Measurements from ENCODE around the gene WDR35. TPM values are rescaled to one million over a fixed set of nuclear protein-coding genes. Genes with fewer than 3 reads are reported as not detected.

WDR35 gene
- total and polyA plus RNA-seq, 4 donors = 0.97 to 3.8 (median 1.6) TPM

DNA sequence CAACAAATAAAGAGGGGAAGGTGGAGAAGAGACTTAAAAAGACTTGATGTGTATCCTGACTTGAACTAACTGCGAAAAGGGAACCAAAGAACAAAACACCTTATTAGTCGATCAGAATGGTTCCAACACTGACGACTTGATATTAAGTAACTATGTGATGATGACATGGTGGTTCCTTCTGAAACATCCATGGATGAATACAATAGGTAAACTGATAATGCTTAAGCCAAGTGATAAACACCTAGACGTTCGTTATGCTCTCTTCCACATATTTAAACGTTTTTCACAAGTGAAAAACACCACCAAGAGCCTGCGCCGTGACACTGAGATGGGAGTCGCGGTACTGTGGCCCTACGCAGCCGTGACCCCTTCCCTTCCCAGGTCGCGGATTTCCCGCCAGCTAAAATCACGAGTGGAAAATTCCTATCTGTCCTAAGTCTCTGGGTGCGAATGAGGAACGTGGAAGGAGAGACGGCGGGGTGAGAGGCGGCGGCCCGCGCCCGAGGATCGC, 88.9 kb downstream of the WDR35 start:
- Histone ChIP-seq H3K4me3 (ENCODE audit: low read depth in 1 of 3, low read length in 3 of 3) (peak overlapping the region; percentile 79 to 99 (median 83)), H3K36me3 (ENCODE audit: control insufficient read depth in 4 of 4, insufficient read depth in 3 of 4, low read depth in 1 of 4, low read length in 3 of 4) (no peaks in the 10 kb centered on the region), H3K27ac (ENCODE audit: low read depth in 1 of 2, low read length in 2 of 2) (peak overlapping the region; percentile 75 to 99), H3K9me3 (ENCODE audit: control insufficient read depth in 4 of 4, low read length in 3 of 4) (no peaks in the 10 kb centered on the region), H3K27me3 (ENCODE audit: control insufficient read depth in 4 of 4, insufficient read depth in 4 of 4, low read length in 3 of 4) (no peaks in the 10 kb centered on the region), H3K4me1 (ENCODE audit: control insufficient read depth in 4 of 4, insufficient read depth in 4 of 4, low read length in 3 of 4) (peaks cover 10 to 37% (median 30%) of the 10 kb centered on the region in 4 donors), H3K9ac (ENCODE audit: low read depth in 1 of 2, low read length in 2 of 2) (peak overlapping the region; percentile 97)
- WGBS = under 1% methylated on average over 26 of the region's 26 CpGs
- no peak for DNase-seq (ENCODE audit: low spot score)
- TF ChIP-seq EGR1 (IDR thresholded peaks at IDR 0.05; ENCODE audit: low read depth in 2 of 2) (no peak), ATF3 (IDR thresholded peaks at IDR 0.05) (peak; percentile 20), HNF4A (conservative IDR thresholded peaks at IDR 0.05) (no peak)

DNA sequence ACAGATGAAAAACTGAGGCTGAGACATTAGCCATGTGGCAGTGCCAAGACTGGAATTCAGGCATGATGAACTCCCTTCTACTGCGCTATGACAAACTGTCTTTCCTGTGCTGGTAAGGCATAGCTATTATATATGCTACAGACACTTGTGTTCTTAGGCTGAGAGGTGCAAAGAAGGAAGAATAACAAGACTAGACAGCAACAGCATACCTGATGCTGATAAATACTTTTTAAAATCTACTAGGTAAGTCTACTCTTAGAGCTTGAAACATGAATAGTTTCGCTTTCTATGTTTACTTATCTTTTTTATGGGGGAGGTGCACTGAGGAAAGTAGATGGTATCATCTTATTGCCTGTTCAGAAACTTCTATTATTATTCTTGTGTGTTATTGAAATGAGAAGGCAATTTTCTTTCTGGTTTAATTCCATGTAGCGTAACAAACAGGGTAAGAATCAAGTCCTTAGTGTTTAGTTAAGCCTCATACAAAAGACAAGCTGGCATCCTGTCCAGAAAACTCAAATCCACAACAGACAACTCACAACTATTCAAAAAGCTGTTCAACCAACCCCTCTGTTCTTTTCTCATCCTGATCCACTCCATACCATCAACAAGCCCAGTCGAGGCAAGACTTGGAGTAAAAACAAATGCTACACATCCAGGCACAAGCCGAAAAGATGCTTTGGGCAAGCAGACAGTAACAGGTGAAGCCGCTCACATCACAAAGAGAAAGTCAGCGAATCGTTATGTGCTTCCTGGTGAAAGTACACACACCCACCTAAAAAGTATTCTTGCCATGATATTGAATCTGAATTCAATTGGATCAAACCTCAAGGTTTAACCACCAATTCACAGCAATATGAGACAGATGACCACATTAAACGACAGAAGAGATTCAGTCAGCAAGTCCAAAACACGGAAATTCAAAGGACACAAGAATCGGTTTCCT, 89.6 kb downstream of the WDR35 start:
- H3K27me3 ChIP-seq (ENCODE audit: control insufficient read depth in 4 of 4, insufficient read depth in 4 of 4, low read length in 3 of 4) = no peaks in the 10 kb centered on the region
- WGBS = 13% methylated on average over 11 of the region's 11 CpGs
- no peaks in the 10 kb centered on the region for H3K9me3 ChIP-seq (ENCODE audit: control insufficient read depth in 4 of 4, low read length in 3 of 4)
- H3K27ac ChIP-seq (ENCODE audit: low read depth in 1 of 2, low read length in 2 of 2) = peak overlapping the region; percentile 75 to 99
- H3K36me3 ChIP-seq (ENCODE audit: control insufficient read depth in 4 of 4, insufficient read depth in 3 of 4, low read depth in 1 of 4, low read length in 3 of 4) = no peaks in the 10 kb centered on the region
- peaks cover 12 to 43% (median 33%) of the 10 kb centered on the region in 4 donors for H3K4me1 ChIP-seq (ENCODE audit: control insufficient read depth in 4 of 4, insufficient read depth in 4 of 4, low read length in 3 of 4)
- TF ChIP-seq SP1 (IDR thresholded peaks at IDR 0.05) = no peak
- TF ChIP-seq, protein P1, sequence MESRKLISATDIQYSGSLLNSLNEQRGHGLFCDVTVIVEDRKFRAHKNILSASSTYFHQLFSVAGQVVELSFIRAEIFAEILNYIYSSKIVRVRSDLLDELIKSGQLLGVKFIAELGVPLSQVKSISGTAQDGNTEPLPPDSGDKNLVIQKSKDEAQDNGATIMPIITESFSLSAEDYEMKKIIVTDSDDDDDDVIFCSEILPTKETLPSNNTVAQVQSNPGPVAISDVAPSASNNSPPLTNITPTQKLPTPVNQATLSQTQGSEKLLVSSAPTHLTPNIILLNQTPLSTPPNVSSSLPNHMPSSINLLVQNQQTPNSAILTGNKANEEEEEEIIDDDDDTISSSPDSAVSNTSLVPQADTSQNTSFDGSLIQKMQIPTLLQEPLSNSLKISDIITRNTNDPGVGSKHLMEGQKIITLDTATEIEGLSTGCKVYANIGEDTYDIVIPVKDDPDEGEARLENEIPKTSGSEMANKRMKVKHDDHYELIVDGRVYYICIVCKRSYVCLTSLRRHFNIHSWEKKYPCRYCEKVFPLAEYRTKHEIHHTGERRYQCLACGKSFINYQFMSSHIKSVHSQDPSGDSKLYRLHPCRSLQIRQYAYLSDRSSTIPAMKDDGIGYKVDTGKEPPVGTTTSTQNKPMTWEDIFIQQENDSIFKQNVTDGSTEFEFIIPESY (IDR thresholded peaks at IDR 0.05) = peak; percentile 55
- no peak for TF ChIP-seq HNF4G (IDR thresholded peaks at IDR 0.05)
- no peak for TF ChIP-seq ATF3 (IDR thresholded peaks at IDR 0.05)
- no peak for TF ChIP-seq TAF1 (conservative IDR thresholded peaks at IDR 0.05)
- TF ChIP-seq, protein P2, sequence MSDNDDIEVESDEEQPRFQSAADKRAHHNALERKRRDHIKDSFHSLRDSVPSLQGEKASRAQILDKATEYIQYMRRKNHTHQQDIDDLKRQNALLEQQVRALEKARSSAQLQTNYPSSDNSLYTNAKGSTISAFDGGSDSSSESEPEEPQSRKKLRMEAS (IDR thresholded peaks at IDR 0.05) = no peak
- TF ChIP-seq FOXA1 (IDR thresholded peaks at IDR 0.05) = peak; percentile 12
- TF ChIP-seq CTCF (IDR thresholded peaks at IDR 0.05; ENCODE audit: low read depth, low read length, missing input control) = no peak
- TF ChIP-seq GABPA (IDR thresholded peaks at IDR 0.05 in 1 of 2, conservative IDR thresholded peaks at IDR 0.05 in 1 of 2) = no peak
- peak; percentile 11 for TF ChIP-seq FOXA2 (IDR thresholded peaks at IDR 0.05)
- no peak for TF ChIP-seq YY1 (IDR thresholded peaks at IDR 0.05)
- TF ChIP-seq, protein P3, sequence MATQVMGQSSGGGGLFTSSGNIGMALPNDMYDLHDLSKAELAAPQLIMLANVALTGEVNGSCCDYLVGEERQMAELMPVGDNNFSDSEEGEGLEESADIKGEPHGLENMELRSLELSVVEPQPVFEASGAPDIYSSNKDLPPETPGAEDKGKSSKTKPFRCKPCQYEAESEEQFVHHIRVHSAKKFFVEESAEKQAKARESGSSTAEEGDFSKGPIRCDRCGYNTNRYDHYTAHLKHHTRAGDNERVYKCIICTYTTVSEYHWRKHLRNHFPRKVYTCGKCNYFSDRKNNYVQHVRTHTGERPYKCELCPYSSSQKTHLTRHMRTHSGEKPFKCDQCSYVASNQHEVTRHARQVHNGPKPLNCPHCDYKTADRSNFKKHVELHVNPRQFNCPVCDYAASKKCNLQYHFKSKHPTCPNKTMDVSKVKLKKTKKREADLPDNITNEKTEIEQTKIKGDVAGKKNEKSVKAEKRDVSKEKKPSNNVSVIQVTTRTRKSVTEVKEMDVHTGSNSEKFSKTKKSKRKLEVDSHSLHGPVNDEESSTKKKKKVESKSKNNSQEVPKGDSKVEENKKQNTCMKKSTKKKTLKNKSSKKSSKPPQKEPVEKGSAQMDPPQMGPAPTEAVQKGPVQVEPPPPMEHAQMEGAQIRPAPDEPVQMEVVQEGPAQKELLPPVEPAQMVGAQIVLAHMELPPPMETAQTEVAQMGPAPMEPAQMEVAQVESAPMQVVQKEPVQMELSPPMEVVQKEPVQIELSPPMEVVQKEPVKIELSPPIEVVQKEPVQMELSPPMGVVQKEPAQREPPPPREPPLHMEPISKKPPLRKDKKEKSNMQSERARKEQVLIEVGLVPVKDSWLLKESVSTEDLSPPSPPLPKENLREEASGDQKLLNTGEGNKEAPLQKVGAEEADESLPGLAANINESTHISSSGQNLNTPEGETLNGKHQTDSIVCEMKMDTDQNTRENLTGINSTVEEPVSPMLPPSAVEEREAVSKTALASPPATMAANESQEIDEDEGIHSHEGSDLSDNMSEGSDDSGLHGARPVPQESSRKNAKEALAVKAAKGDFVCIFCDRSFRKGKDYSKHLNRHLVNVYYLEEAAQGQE (IDR thresholded peaks at IDR 0.05) = no peak
- no peak for TF ChIP-seq RXRA (IDR thresholded peaks at IDR 0.05)
- TF ChIP-seq NR2F2 (IDR thresholded peaks at IDR 0.05) = no peak
- no peak for TF ChIP-seq JUND (IDR thresholded peaks at IDR 0.05)
- no peak for TF ChIP-seq HNF4A (conservative IDR thresholded peaks at IDR 0.05)
- peak overlapping the region; percentile 97 for H3K9ac ChIP-seq (ENCODE audit: low read depth in 1 of 2, low read length in 2 of 2)
- no peak for DNase-seq (ENCODE audit: low spot score)
- H3K4me3 ChIP-seq (ENCODE audit: low read depth in 1 of 3, low read length in 3 of 3) = peak overlapping the region; percentile 79 to 99 (median 83)
